Uterus (tissue), 2 donors: ENCODE results near the gene TAMM41.

Experiments
- POLR2A ChIP-seq, 2 donors: fragments of 450-650 bp; IDR thresholded peaks; one replicate each; pipeline ENCODE4 v1.6.1; 2016; ENCODE audit warnings: antibody characterized with exemption in 2 of 2, mild to moderate bottlenecking in 1 of 2, moderate library complexity in 1 of 2
- TF ChIP-seq, protein P1 (sequence below), 4 experiments: fragments of 200-600 bp in 2 of 4; fragments of 450-650 bp in 2 of 4; sonication (generic) in 2 of 4; IDR thresholded peaks; one replicate each; pipeline ENCODE4 v1.5.1; 2016 to 2019; ENCODE audit warnings: antibody characterized with exemption in 4 of 4, mild to moderate bottlenecking in 2 of 4, moderate library complexity in 1 of 4

DNA sequence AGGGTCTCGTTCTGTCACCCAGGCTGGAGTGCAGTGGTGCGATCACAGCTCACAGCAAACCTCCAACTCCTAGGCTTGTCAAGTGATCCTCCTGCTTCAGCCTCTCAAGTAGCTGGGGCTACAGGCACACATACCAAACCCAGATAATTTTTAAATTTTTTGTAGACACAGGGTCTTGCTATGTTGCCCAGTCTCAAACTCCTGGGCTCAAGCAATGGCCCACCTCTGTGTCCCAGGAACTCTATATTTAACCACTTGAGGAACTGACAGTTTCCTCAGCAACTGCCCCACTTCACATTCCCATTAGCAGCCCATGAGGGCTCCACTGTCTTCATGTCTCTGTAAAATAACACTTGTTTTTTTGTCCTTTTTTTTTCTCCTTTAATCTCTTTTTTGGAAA, 68.4 kb downstream of the TAMM41 start:
- TF ChIP-seq, protein P1, sequence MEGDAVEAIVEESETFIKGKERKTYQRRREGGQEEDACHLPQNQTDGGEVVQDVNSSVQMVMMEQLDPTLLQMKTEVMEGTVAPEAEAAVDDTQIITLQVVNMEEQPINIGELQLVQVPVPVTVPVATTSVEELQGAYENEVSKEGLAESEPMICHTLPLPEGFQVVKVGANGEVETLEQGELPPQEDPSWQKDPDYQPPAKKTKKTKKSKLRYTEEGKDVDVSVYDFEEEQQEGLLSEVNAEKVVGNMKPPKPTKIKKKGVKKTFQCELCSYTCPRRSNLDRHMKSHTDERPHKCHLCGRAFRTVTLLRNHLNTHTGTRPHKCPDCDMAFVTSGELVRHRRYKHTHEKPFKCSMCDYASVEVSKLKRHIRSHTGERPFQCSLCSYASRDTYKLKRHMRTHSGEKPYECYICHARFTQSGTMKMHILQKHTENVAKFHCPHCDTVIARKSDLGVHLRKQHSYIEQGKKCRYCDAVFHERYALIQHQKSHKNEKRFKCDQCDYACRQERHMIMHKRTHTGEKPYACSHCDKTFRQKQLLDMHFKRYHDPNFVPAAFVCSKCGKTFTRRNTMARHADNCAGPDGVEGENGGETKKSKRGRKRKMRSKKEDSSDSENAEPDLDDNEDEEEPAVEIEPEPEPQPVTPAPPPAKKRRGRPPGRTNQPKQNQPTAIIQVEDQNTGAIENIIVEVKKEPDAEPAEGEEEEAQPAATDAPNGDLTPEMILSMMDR (IDR thresholded peaks at IDR 0.05): no peak
- no peak for TF ChIP-seq POLR2A (IDR thresholded peaks at IDR 0.05)
